ES-I3 (cell line): ENCODE data around the gene THRSP.
"Not testable (repeated sequence)": the region's sequence is repeated elsewhere in the genome, so short reads cannot be mapped to it uniquely, and the experiment has no call there.

ENCODE experiments used
- H3K36me3 ChIP-seq: 2 replicates; pipeline ENCODE4 v1.6.1; 2013; ENCODE audit warnings: mild to moderate bottlenecking, low read length, control low read depth, moderate library complexity; ENCODE audit not compliant: insufficient read depth
- H3K4me1 ChIP-seq: 2 replicates; pipeline ENCODE4 v1.6.1; 2013; ENCODE audit warnings: mild to moderate bottlenecking, control low read depth, low read length; ENCODE audit not compliant: insufficient read depth
- H3K9ac ChIP-seq: 2 replicates; pipeline ENCODE4 v1.6.1; 2013; ENCODE audit warnings: low read depth, mild to moderate bottlenecking, low read length, moderate library complexity
- H3K9me3 ChIP-seq: 2 replicates; pipeline ENCODE4 v1.6.1; 2013; ENCODE audit warnings: mild to moderate bottlenecking, low read length, moderate library complexity; ENCODE audit not compliant: control insufficient read depth, insufficient read depth

Gene THRSP, protein sequence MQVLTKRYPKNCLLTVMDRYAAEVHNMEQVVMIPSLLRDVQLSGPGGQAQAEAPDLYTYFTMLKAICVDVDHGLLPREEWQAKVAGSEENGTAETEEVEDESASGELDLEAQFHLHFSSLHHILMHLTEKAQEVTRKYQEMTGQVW

DNA sequence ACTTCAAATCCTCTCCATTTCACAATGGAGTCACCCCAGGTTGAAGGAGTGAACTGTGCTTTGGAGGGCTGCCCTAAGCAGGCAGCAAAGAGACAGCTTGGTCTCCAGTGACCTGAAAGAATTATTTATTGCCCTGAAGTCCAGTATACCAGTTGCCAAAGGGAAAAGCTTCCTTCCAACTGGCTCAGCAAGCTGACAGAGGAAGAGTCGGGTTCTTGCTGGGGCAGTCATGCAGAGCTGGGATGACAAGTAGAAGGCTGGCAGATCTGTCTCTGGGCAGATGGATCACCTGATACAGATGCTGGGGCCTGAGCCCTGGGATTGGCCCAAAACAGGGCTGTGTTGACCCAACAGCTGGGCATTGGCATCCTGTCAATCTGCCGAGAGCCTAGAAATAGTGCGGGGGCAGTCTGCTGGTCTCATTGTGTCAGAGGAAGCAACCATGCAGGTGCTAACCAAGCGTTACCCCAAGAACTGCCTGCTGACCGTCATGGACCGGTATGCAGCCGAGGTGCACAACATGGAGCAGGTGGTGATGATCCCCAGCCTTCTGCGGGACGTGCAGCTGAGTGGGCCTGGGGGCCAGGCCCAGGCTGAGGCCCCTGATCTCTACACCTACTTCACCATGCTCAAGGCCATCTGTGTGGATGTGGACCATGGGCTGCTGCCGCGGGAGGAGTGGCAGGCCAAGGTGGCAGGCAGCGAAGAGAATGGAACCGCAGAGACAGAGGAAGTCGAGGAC, at the start of gene THRSP:
THRSP (plus strand) TSS at position 422 of the 742 bp plus-strand sequence; CDS start at position 443, 21 bp downstream.
- Histone ChIP-seq H3K36me3 (no peaks in the 10 kb centered on the region), H3K4me1 (no peaks in the 10 kb centered on the region), H3K9me3 (no peaks in the 10 kb centered on the region), H3K9ac (no peak within 1 kb of the TSS)

DNA sequence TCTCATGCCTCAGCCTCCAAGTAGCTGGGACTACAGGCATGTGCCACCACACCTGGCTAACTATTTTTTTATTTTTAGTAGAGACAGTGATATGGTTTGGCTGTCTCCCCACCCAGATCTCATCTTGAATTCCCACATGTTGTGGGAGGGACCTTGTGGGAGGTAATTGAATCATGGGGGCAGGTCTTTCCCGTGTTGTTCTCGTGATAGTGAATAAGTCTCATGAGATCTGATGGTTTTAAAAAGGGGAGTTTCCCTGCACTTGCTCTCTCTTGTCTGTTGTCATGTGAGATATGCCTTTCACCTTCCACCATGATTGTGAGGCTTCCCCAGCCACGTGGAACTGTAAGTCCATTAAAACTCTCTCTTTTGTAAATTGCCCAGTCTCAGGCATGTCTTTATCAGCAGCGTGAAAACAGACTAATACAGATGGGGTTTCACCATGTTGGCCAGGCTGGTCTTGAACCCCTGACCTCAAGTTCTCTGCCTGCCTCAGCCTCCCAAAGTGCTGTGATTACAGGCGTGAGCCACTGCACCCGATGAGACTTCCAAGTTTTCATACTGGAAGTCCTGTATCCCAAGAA, 48.6 kb upstream of the THRSP start:
- not testable (repeated sequence) for H3K9me3 ChIP-seq, H3K36me3 ChIP-seq, H3K9ac ChIP-seq, H3K4me1 ChIP-seq

DNA sequence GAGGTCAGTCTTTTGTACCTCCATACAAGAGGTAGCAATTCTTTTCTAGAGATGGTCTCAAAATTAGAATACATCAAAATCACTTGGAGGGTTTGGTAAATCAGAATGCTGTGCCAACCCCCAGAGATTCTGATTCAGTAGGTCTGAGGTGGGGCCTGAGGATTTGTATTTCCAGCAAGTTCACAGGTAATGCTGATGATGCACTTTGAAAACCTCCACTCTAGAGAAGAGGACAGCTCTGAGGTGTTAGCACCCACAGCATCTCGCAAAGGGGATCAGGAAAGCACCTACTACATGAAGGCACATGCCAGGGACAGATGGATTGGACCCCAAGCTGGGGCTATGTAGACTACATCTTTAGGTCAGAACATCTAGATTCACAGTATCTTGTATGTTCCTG, 47.8 kb upstream of the THRSP start:
- no peak overlapping the region for H3K9ac ChIP-seq
- H3K4me1 ChIP-seq, result no peaks in the 10 kb centered on the region; the same call in 1 of the 2 replicates
- no peaks in the 10 kb centered on the region; the same call in 1 of the 2 replicates for H3K36me3 ChIP-seq
- no peaks in the 10 kb centered on the region for H3K9me3 ChIP-seq

DNA sequence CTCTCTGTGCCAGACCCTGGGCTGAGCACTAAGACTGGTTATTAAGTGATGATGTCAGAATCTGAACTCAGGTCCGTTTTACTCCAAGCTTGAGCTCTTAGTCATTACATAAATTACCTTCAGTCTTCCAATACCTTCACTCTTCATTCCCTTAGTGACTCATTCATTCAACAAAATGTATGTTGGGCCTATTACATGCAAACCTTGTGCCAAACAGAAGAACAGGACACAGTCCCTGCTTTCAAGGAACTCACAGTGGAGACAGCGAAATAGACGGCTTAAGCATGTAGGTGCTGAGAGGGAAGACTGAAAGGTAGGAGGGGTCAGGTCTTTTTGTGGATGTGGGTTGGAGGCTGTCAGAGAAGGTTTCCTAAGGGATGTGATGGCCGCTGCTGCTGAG, 43.9 kb upstream of the THRSP start:
- Histone ChIP-seq H3K9ac (no peak overlapping the region), H3K9me3 (no peaks in the 10 kb centered on the region), H3K36me3 (no peaks in the 10 kb centered on the region; the same call in 1 of the 2 replicates), H3K4me1 (no peaks in the 10 kb centered on the region; the same call in 1 of the 2 replicates)

DNA sequence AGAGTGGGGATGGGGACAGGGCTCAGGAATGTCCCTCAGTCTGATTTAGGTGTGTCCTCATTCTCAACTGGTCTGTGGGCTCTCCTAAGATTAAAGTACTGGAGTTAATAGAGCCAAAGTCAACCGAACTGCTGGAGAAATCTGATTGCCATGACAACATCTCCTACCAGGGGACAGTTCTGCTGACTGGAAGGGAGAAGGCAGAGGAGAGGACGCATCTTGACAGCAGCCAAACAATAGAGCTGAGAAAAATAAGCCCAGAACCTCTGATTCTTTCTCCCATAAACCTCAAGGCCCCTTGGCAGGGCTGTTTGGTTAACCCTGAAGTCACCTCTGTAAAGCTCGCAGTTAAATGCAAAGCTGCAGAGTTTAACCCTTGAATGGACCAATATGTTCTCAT, 43.4 kb upstream of the THRSP start:
- no peak overlapping the region for H3K9ac ChIP-seq
- H3K36me3 ChIP-seq, result no peaks in the 10 kb centered on the region; the same call in 1 of the 2 replicates
- H3K9me3 ChIP-seq, result no peaks in the 10 kb centered on the region
- no peaks in the 10 kb centered on the region; the same call in 1 of the 2 replicates for H3K4me1 ChIP-seq

DNA sequence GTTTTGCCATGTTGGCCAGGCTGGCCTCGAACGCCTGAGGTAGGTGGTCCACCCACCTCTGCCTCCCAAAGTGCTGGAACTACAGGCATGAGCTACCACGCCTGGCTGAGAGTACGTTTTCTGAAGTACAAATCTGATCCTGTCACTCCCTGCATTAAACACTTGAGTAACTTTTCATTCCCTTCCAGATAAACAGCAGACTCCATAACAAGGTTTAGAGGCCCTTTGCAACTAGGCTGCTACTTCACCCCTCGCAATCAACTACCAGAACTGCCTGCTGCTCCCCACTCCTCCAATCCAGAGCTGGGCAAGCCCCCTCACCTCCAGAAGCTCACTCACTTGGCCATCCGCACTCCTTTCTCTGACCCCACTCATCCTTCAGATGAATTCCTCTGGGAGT, 42.0 kb upstream of the THRSP start:
- Histone ChIP-seq H3K36me3 (no peaks in the 10 kb centered on the region), H3K4me1 (no peaks in the 10 kb centered on the region; the same call in 1 of the 2 replicates), H3K9me3 (no peaks in the 10 kb centered on the region), H3K9ac (no peak overlapping the region)

DNA sequence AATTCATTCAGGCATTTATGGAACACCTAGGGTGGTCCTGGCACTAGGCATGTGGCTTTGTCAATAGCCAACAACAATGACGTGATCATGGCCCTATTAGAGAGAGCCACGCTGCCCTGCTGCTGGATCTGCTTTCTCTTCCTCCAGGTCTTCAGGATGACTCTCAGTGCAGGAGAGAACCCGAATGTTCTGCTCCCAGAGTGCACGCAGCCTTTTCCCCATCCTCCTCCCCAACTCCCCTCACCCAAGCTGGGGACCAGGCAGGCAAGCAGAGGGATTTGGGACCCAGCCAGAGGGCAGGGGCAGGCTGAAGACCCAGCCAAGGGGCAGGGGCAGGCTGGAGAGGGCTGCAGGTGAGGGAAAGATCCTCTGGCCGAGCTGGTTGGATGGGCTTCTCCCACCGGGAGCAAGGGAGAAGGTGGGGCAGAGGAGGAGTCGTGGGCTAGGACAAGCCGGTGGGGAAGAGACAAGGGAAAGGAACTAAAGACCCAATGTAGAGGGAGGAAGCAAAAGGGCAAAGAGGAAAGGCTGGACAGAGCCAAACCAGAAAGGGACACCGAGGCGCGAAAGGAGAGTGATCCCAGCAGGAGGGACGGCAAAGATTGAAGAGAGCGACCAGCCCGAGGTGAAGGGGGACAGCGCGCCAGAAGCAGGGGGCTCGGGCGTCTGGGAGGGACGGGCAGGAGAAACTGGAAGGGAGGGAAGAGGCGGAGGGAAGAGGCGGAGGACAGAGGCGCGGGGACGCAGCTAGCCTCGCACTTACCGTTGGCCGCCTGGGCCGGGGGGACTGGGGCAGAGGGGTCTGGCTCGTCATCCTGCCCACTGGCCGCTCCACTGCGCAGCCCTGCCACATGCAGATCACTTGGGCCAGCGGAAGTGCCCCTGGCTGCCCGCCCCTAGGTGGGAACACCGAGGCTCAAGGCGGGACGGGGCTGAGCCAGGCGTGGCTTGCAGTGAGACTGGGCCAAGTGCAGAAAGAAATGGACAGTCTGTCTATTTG, 41.0 kb upstream of the THRSP start, which contains the start of gene KCTD14:
KCTD14 (minus strand) TSS at position 880 of the 1,000 bp plus-strand sequence; CDS start at position 853, 27 bp downstream.
- Histone ChIP-seq H3K9me3 (no peaks in the 10 kb centered on the region), H3K9ac (peak within 1 kb of the TSS; percentile 75), H3K36me3 (no peaks in the 10 kb centered on the region), H3K4me1 (no peaks in the 10 kb centered on the region; the same call in 1 of the 2 replicates)

DNA sequence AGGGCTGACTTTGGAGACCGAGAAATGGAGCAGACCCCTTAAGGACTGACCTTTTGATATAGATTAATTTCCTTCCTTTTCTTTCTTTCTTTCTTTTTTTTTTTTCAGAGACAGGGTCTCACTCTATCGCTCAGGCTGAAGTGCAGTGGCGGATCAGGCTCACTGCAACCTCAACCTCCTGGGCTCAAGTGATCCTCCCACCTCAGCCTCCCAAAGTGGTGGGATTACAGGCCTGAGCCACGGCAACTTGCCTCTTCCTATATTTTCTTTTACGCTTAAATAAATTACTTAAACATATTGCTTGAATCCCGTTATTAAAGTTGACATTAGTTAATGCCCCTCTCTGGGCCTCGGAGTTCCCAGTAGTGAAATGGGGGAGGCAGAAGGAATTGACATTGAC, 40.2 kb upstream of the THRSP start:
- peak overlapping the region; percentile 75 for H3K9ac ChIP-seq
- H3K36me3 ChIP-seq, result no peaks in the 10 kb centered on the region
- no peaks in the 10 kb centered on the region; the same call in 1 of the 2 replicates for H3K4me1 ChIP-seq
- H3K9me3 ChIP-seq, result no peaks in the 10 kb centered on the region

DNA sequence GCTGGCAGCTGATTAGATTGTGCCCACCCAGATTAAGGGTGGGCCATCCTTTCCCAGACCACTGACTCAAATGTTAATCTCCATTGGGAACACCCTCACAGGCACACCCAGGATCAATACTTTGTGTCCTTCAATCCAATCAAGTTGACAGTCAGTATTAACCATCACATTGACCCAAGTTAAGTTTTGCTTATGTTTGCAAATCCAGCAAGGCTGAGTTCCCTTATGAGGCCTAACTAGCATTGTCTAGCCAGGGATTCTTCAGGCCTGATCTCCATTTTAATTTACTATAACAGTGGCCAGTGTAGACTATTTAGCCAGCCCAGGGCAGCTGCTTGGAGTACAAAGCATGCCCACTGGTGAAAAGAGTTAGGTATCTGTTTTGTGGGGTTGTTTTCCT, 38.3 kb upstream of the THRSP start:
- H3K9me3 ChIP-seq, result no peaks in the 10 kb centered on the region
- no peaks in the 10 kb centered on the region for H3K36me3 ChIP-seq
- H3K9ac ChIP-seq, result no peak overlapping the region
- H3K4me1 ChIP-seq, result peaks cover 3% of the 10 kb centered on the region; the same call in 1 of the 2 replicates

DNA sequence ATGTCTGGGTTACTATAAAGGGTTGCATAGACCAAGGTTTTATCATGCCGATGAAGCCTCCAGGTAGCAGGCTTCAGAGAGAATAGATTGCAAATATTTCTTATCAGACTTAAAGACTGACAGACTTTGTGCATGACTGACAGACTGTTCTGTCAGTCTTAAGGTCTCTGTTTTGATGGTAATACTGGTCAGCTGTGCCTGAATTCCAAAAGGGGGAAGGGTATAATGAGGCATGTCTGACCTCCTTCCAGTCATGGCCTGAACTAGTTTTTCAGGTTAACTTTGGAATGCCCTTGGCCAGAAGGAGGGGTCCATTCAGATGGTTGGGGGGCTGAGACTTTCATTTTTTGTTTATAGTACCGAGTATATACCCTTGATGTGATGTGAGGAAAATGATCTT, 35.9 kb upstream of the THRSP start:
- Histone ChIP-seq H3K4me1 (peaks cover 7% of the 10 kb centered on the region; the same call in 1 of the 2 replicates), H3K9me3 (no peaks in the 10 kb centered on the region), H3K9ac (no peak overlapping the region)

DNA sequence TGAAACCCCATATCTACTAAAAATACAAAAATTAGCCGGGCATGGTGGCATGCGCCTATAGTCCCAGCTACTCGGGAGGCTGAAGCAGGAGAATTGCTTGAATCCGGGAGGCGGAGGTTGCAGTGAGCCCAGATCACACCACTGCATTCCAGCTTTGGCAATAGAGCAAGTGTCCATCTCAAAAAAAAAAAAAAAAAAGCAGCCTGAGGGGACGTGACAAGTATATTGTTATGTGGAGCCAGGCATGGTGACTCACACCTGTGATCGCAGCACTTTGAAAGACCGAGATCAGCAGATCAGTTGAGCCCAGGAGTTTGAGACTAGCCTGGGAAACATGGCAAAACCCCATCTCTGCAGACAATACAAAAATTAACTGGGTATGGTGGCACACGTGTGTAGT, 35.2 kb upstream of the THRSP start:
- not testable (repeated sequence) for H3K4me1 ChIP-seq, H3K9me3 ChIP-seq, H3K9ac ChIP-seq, H3K36me3 ChIP-seq

More for the DNA sequence above, 35.9 kb upstream of the THRSP start:
- no peaks in the 10 kb centered on the region for H3K36me3 ChIP-seq

DNA sequence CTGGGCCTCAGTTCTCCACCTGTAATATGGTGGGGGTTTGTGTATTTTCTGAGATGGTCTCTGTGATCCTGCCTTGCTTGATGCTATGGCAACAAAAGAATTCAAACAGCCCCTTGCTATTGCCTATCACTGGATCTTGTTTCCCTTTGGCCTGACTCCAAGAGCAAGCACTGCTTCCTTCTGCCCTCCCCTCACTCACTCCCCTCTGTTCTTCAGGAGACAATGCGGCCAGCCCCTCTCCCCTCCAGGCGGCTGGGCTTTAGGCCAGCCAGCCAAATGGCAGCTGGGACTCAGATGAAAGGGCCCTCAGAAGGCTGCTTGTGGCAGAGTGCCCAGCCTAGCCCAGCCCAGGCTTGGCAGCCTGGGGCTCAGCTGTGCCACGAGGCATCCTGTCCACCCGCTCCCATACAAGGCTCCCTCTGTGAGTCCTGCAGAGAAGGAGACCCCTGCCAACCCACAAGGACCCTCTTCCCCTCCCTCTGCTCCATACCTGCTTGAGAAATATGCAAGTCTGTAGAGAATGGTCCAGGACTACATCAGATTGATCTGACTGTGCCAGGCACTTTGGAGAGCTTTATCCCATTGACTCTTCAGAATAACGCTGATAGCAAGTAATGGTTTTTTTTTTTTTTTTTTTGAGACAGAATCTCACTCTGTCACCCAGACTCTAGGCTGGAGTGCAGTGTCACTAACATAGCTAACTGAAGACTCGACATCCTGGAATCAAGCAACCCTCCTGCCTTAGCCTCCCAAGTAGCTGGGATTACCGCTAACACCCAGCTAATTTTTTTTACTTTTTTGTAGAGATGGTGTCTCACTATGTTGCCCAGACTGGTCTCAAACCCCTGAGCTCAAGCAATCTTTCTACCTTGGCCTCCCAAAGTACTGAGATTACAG, 33.0 kb upstream of the THRSP start:
- Histone ChIP-seq H3K9ac (no peak overlapping the region), H3K9me3 (no peaks in the 10 kb centered on the region), H3K36me3 (no peaks in the 10 kb centered on the region), H3K4me1 (peaks cover 7% of the 10 kb centered on the region; the same call in 1 of the 2 replicates)

DNA sequence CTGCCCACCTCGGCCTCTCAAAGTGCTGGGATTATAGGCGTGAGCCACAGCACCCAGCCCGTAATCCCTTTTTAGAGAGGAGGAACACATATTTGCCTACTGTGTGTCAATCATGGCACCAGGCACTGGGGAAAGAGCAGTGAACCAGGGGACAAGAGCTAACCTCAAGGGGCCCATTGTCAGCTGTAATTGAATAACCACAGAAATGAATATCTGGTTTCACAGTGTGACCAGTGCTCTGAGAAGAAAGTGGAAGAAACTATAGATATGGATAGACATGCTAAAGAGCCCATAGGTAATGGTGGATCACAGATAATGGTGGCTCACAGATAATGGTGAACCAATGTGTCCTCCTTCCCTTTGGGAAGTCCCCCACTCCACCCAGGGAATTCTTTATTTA, 32.0 kb upstream of the THRSP start:
- Histone ChIP-seq H3K36me3 (no peaks in the 10 kb centered on the region), H3K4me1 (peaks cover 7% of the 10 kb centered on the region; the same call in 1 of the 2 replicates), H3K9ac (no peak overlapping the region), H3K9me3 (no peaks in the 10 kb centered on the region)
